Measurements from ENCODE around the gene TMEM126B.

- TF ChIP-seq EZH2phosphoT487 (conservative IDR thresholded peaks at IDR 0.05; ENCODE audit: low read length) = no peak
- no peak for TF ChIP-seq CTCF (IDR thresholded peaks at IDR 0.05; ENCODE audit: insufficient read depth, low read length, poor library complexity, severe bottlenecking)
Observed at GRCh38 chr11:85652786-85653447, 24.5 kb downstream of the TMEM126B start.

All from SU-DHL-6 (cell line).